ENCODE measurements around the gene STPG4. TPM values are rescaled to one million over a fixed set of nuclear protein-coding genes. Genes with fewer than 3 reads are reported as not detected.

Gene STPG4
- total RNA-seq, 4 donors from 2014 or later = 0.64 to 1.2 (median 0.82) TPM; not detected in 1

DNA sequence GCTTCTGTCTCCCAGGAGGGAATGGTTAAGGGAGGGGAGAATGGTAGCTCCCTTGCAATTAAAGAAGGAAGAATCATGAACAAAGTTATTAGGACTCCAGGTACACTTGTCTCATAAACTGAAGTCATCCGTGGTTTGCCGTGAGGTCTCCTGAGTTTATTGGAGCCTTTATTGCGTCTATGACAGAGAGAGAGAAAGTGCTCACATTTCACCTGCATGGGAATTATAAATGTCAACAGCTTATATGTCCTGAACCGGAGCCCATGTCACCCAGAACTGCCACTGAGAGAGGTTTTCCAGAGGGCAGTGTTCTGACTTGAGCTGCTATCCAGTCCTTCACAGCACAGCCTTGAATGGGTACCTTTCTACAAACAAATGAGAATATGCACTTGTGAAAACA is 104.3 kb downstream of the STPG4 start:
- H3K4me1 ChIP-seq = peaks cover 4 to 24% (median 12%) of the 10 kb centered on the region in 4 donors
- intact Hi-C loops (cut with DNase I; ENCODE audit: low total_unique reads) = no loop called here
- H3K27ac ChIP-seq = peak overlapping the region; percentile 19 to 65 (median 46)
- TF ChIP-seq EP300 (IDR thresholded peaks at IDR 0.05; ENCODE audit: low read depth) (no peak), POLR2AphosphoS5 (IDR thresholded peaks at IDR 0.05) (peak in 1 of 3 donors; percentile 32)
- H3K9me3 ChIP-seq = no peaks in the 10 kb centered on the region
- DNase-seq = no peak
- H3K4me3 ChIP-seq = no peak overlapping the region
- in situ Hi-C loops (cut with MboI; ENCODE audit: low pct_ligation_motif_present in 1 of 4, low pct_unique_long_range_greater_than_20kb in 1 of 4, low sequenced_read_pairs in 3 of 4) = no loop called here
- WGBS, 2 donors (ENCODE audit: low coverage in 1 of 2) = 40 to 49% methylated on average over 3 to 4 of the region's 4 CpGs
- no peaks in the 10 kb centered on the region for H3K36me3 ChIP-seq
- no peaks in the 10 kb centered on the region for H3K27me3 ChIP-seq

DNA sequence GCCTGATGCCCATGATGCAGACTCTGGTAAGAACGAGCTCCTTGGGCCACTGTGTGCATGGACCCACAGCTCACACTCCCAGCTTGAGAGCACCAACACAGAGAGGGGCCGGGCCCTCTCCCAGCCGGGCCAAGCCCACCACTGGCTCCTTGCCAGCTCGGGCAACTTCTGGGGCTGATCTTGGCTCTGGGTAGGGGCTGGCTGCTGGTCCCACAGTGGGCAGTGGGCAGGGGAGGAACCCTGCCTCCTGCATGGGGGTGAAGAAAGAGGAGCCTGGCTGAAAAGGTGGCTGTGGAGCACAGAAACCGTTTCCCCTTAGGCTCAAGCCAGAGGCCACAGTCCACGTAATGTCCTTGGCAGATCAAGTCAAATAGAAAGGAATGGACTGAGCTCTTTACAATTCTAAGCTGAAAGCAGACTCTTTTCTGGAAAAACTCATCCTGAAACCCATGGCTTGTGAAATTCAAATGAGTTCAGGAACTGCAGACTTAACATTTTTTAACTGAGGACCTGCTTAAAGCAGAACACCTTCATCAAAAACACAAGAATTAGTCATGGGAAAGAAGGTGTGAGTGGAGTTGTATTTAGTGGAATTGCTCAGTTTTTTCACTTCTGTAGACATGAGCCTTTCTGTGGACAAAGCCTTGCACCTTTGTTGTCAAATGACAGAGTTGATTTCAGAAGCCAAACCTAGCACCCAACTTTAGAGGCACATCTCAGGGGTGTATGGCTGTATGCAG is 104.9 kb downstream of the STPG4 start:
- 73 to 88% methylated on average over 2 to 6 of the region's 6 CpGs for WGBS, 2 donors (ENCODE audit: low coverage in 1 of 2)
- intact Hi-C loops (cut with DNase I; ENCODE audit: low total_unique reads) (no loop called here), in situ Hi-C loops (cut with MboI; ENCODE audit: low pct_ligation_motif_present in 1 of 4, low pct_unique_long_range_greater_than_20kb in 1 of 4, low sequenced_read_pairs in 3 of 4) (no loop called here)
- TF ChIP-seq POLR2A (IDR thresholded peaks at IDR 0.05) (no peak), EP300 (IDR thresholded peaks at IDR 0.05; ENCODE audit: low read depth) (no peak), POLR2AphosphoS5 (IDR thresholded peaks at IDR 0.05) (no peak)
- TF ChIP-seq, protein P1, sequence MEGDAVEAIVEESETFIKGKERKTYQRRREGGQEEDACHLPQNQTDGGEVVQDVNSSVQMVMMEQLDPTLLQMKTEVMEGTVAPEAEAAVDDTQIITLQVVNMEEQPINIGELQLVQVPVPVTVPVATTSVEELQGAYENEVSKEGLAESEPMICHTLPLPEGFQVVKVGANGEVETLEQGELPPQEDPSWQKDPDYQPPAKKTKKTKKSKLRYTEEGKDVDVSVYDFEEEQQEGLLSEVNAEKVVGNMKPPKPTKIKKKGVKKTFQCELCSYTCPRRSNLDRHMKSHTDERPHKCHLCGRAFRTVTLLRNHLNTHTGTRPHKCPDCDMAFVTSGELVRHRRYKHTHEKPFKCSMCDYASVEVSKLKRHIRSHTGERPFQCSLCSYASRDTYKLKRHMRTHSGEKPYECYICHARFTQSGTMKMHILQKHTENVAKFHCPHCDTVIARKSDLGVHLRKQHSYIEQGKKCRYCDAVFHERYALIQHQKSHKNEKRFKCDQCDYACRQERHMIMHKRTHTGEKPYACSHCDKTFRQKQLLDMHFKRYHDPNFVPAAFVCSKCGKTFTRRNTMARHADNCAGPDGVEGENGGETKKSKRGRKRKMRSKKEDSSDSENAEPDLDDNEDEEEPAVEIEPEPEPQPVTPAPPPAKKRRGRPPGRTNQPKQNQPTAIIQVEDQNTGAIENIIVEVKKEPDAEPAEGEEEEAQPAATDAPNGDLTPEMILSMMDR (IDR thresholded peaks at IDR 0.05) = no peak
- Histone ChIP-seq H3K27ac (peak overlapping the region; percentile 19 to 65 (median 46)), H3K4me1 (peaks cover 0 to 19% (median 8%) of the 10 kb centered on the region in 4 donors), H3K9me3 (no peaks in the 10 kb centered on the region), H3K36me3 (no peaks in the 10 kb centered on the region), H3K27me3 (no peaks in the 10 kb centered on the region), H3K4me3 (no peak overlapping the region)
- no peak for DNase-seq

DNA sequence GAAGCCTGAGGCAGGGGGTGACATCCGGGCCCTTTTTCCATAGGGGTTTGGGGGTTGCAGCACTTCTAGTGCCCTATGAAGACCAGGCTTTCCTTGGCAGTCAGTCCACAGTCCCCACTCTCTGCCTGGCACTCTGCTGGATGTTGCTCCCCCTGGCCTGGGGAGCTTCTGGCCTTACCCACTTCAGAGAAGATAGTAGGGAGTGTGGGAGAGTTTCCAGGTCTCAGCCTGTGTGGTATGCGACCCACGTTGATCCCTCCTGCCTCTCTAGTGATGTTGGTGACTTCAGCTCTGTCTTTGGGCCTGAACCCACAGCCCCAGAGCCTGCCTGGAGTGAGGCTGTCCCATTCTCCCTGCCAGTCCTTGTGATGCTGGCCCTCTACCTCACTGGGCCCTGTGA is 105.6 kb downstream of the STPG4 start:
- peaks cover 0 to 18% (median 7%) of the 10 kb centered on the region in 4 donors for H3K4me1 ChIP-seq
- no peaks in the 10 kb centered on the region for H3K27me3 ChIP-seq
- 74% methylated on average over 3 of the region's 3 CpGs; no CpG with 5 or more reads in 1 of the 2 donors for WGBS, 2 donors (ENCODE audit: low coverage in 1 of 2)
- no peak for DNase-seq
- no peaks in the 10 kb centered on the region for H3K9me3 ChIP-seq
- intact Hi-C loops (cut with DNase I; ENCODE audit: low total_unique reads) (no loop called here), in situ Hi-C loops (cut with MboI; ENCODE audit: low pct_ligation_motif_present in 1 of 4, low pct_unique_long_range_greater_than_20kb in 1 of 4, low sequenced_read_pairs in 3 of 4) (no loop called here)
- H3K27ac ChIP-seq = peak overlapping the region in 2 of 4 donors; percentile 47 to 65
- TF ChIP-seq, protein P1 (IDR thresholded peaks at IDR 0.05) = no peak
- TF ChIP-seq POLR2AphosphoS5 (IDR thresholded peaks at IDR 0.05) = no peak
- no peak overlapping the region for H3K4me3 ChIP-seq
- no peaks in the 10 kb centered on the region for H3K36me3 ChIP-seq

DNA sequence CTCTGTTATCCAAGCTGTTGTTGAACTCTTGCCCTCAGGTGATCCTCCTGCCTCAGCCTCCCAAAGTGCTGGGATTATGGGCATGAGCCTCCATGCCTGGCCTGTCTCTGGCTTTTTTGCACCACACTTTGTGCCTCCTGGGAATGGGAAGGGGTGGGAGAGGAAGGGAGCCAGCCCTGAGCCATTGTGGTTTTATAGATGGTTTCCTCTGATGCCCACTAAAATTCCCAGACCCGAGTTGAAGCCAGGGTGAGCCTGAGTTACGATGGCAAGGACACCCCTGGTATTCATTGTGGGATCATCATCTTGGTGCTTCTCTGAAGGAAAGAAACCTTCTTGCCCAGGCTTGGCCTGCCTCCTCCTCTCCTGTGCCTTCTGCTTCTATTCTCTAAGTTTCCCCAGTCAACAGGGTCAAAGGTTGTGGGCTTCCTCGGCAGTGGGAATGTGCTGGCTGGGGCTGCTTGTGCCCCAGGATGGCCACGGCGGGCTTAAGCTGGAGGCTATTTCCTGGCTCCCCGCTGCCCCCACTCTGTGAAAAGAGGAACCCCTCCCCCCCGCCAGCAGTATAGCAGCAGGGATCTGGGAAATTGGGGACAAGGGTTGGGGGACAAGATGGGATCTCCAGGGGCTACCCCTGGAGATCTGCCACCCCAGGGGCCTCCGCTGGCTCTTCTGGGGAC is 106.2 kb downstream of the STPG4 start:
- H3K36me3 ChIP-seq = no peaks in the 10 kb centered on the region
- peaks cover 0 to 19% (median 8%) of the 10 kb centered on the region in 4 donors for H3K4me1 ChIP-seq
- no peaks in the 10 kb centered on the region for H3K27me3 ChIP-seq
- WGBS, 2 donors (ENCODE audit: low coverage in 1 of 2) = 50 to 83% methylated on average over 2 to 8 of the region's 8 CpGs
- no peak for DNase-seq
- TF ChIP-seq POLR2A (IDR thresholded peaks at IDR 0.05) = no peak
- TF ChIP-seq POLR2AphosphoS5 (IDR thresholded peaks at IDR 0.05) = no peak
- TF ChIP-seq, protein P1 (IDR thresholded peaks at IDR 0.05) = no peak
- no peak for TF ChIP-seq EP300 (IDR thresholded peaks at IDR 0.05; ENCODE audit: low read depth)
- intact Hi-C loops (cut with DNase I; ENCODE audit: low total_unique reads) = no loop called here
- no peak overlapping the region for H3K4me3 ChIP-seq
- H3K9me3 ChIP-seq = no peaks in the 10 kb centered on the region
- in situ Hi-C loops (cut with MboI; ENCODE audit: low pct_ligation_motif_present in 1 of 4, low pct_unique_long_range_greater_than_20kb in 1 of 4, low sequenced_read_pairs in 3 of 4) = no loop called here
- H3K27ac ChIP-seq = peak overlapping the region in 2 of 4 donors; percentile 47 to 65

Data from transverse colon (tissue), 4 donors.